HG02973 (cell line): ENCODE results near the gene STKLD1.
"Not testable (repeated sequence)": the region's sequence is repeated elsewhere in the genome, so short reads cannot be mapped to it uniquely, and the experiment has no call there.

Experiments
- ATAC-seq: cut with Tn5 transposase; IDR thresholded peaks from one replicate; pipeline ENCODE4 v1.9.1; 2021; ENCODE audit warnings: moderate library complexity; ENCODE audit not compliant: unreplicated experiment

STKLD1 gene

GRCh38 chr9:133436681-133437080, 60.5 kb downstream of the STKLD1 start:
- no peak for ATAC-seq

GRCh38 chr9:133437753-133438531, 61.8 kb downstream of the STKLD1 start:
- no peak for ATAC-seq

GRCh38 chr9:133439337-133439736, 63.2 kb downstream of the STKLD1 start:
- no peak for ATAC-seq

DNA sequence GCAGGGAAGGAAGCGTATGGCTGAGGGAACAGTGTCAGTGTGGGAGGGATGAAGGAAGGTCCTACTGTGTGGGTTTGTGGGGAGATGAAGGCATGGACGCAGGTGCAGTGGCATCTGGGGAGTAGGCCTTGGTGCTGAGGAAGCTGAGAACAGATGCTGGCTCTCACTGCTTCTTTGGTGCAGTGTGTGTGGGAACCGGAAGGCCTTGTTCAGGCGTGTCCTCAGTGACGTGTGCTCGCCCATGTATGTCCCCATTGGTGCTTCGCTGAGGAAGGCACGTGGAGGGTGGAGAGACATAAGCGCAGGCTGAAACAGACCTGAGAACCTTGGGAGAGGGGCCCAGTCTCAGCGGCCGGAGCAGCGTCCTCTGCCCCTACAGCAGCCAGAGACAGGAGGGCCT, 64.7 kb downstream of the STKLD1 start:
- ATAC-seq, result no peak

- no peak for ATAC-seq
Observed at GRCh38 chr9:133441571-133441970, 65.4 kb downstream of the STKLD1 start.

- ATAC-seq, result no peak
Observed at GRCh38 chr9:133443248-133443647, 67.1 kb downstream of the STKLD1 start.

DNA sequence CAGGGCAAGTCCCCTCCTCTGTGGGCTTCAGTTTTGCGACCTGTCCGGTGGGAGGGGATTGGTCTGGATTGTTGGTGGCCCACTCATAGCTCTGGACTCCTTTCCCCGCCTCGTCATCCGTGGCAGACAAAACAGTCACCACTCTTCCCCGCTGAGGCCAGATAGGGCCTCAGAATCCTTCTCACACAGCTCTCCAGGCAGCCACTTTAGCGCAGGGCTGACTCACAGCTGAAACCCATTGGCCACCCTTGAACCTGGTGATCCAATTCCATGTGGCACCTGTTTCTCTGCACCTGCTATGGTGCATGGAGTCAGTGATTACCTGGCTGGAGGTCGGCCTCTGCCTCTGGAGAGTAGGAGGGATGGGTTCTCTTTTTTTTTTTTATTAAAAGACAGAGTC, 67.8 kb downstream of the STKLD1 start:
- ATAC-seq, result no peak

DNA sequence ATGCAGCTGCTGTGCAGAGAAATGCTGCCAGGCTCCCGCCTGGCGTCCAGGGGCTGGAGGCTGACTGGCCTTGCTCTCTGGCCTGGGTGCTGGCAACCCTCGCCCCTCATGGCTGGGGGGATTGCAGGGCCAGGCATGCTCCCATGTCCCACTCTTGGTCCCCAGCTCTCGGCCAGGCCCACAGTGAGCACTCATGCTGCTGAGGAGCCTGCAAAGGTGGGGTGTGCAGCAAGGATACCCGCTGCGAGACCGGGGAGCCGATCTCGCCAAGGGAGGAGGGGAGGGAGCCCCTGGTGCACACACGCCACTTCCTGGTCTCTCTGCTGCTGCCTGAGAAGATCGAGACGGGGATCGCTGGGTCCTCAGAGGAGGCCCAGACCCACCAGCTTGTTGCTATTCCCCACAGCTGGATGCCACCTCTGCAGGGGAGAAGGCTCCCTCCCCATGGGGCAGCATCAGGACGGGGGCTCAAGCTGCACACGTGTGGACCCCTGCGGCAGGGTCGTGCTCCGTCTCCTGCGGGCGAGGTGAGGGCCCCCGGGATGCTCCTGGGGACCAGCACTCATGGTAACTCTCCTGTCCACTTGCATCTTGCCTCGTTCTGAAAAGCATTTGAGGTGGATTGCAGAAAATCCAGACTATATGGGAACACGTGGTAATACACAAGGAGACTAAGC, 69.3 kb downstream of the STKLD1 start:
- no peak for ATAC-seq

DNA sequence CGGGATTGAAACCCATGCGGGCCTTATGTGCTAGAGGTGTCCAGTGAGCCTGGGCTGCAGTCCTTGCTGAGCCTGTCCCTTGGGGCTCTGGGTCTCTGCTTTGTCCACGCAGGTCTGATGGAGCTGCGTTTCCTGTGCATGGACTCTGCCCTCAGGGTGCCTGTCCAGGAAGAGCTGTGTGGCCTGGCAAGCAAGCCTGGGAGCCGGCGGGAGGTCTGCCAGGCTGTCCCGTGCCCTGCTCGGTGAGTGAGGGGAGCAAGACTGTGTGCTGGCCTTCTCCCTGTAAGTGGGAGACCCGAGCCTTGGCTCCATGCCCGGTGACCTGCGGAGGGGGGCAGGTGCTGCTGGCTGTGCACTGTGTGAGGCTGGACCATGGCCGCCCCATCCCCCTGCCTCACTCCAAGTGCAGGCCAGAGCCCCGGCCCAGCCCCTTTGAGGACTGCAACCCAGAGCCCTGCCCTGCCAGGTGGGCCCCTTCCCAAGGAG, 72.4 kb downstream of the STKLD1 start:
- ATAC-seq, result no peak

GRCh38 chr9:133449760-133450159, 73.6 kb downstream of the STKLD1 start:
- ATAC-seq, result no peak

- not testable (repeated sequence) for ATAC-seq
Observed at GRCh38 chr9:133451865-133452264, 75.7 kb downstream of the STKLD1 start.

- ATAC-seq, result no peak
Observed at GRCh38 chr9:133452562-133452961, 76.4 kb downstream of the STKLD1 start.

GRCh38 chr9:133453651-133454050, 77.5 kb downstream of the STKLD1 start:
- ATAC-seq, result no peak

- ATAC-seq, result no peak
Observed at GRCh38 chr9:133454325-133454724, 78.2 kb downstream of the STKLD1 start.

GRCh38 chr9:133454943-133455673, 78.9 kb downstream of the STKLD1 start:
- no peak for ATAC-seq
